ENCODE measurements around the gene TGFBR3L.
A peak's percentile ranks its signal among the peaks of the same experiment; 100 is the strongest.
"Not testable (repeated sequence)": the region's sequence is repeated elsewhere in the genome, so short reads cannot be mapped to it uniquely, and the experiment has no call there.

Gene TGFBR3L

GRCh38 chr19:7928334-7928706 lies 13.7 kb downstream of the TGFBR3L start:
- no peak for DNase-seq (ENCODE audit: low spot score)

GRCh38 chr19:7928741-7929701 lies 14.4 kb downstream of the TGFBR3L start:
- no peak for DNase-seq (ENCODE audit: low spot score)

- DNase-seq (ENCODE audit: low spot score) = not testable (repeated sequence)
Observed at GRCh38 chr19:7930030-7930429, 15.4 kb downstream of the TGFBR3L start.

GRCh38 chr19:7930765-7931164 lies 16.1 kb downstream of the TGFBR3L start:
- no peak for DNase-seq (ENCODE audit: low spot score)

- no peak for DNase-seq (ENCODE audit: low spot score)
Observed at GRCh38 chr19:7931221-7932061, 16.8 kb downstream of the TGFBR3L start.

GRCh38 chr19:7932276-7932929 lies 17.8 kb downstream of the TGFBR3L start:
- DNase-seq (ENCODE audit: low spot score) = no peak

GRCh38 chr19:7932930-7933300 lies 18.3 kb downstream of the TGFBR3L start:
- DNase-seq (ENCODE audit: low spot score) = no peak

GRCh38 chr19:7933411-7933810 lies 18.8 kb downstream of the TGFBR3L start:
- DNase-seq (ENCODE audit: low spot score) = no peak

GRCh38 chr19:7933828-7934725 lies 19.4 kb downstream of the TGFBR3L start:
- DNase-seq (ENCODE audit: low spot score) = no peak

- DNase-seq (ENCODE audit: low spot score) = no peak
Observed at GRCh38 chr19:7934766-7935165, 20.1 kb downstream of the TGFBR3L start.

GRCh38 chr19:7940841-7941240 lies 26.2 kb downstream of the TGFBR3L start:
- DNase-seq (ENCODE audit: low spot score) = no peak

- DNase-seq (ENCODE audit: low spot score) = no peak
Observed at GRCh38 chr19:7941895-7942596, 27.4 kb downstream of the TGFBR3L start.

GRCh38 chr19:7942981-7943443 lies 28.4 kb downstream of the TGFBR3L start:
- DNase-seq (ENCODE audit: low spot score) = no peak

GRCh38 chr19:7943444-7944176 lies 29.0 kb downstream of the TGFBR3L start, which contains the start of gene TIMM44:
Gene TIMM44 (minus strand): TSS chr19:7943666. CDS start chr19:7943651, 15 bp downstream.
- peak; percentile 100 for DNase-seq (ENCODE audit: low spot score)

- peak; percentile 88 for DNase-seq (ENCODE audit: low spot score)
Observed at GRCh38 chr19:7944177-7944761, 29.6 kb downstream of the TGFBR3L start.

- peak; percentile 35 for DNase-seq (ENCODE audit: low spot score)
Observed at GRCh38 chr19:7947939-7948338, 33.3 kb downstream of the TGFBR3L start.

- no peak for DNase-seq (ENCODE audit: low spot score)
Observed at GRCh38 chr19:7953060-7953459, 38.4 kb downstream of the TGFBR3L start.

- no peak for DNase-seq (ENCODE audit: low spot score)
Observed at GRCh38 chr19:7953576-7953975, 38.9 kb downstream of the TGFBR3L start.

GRCh38 chr19:7955696-7956095 lies 41.1 kb downstream of the TGFBR3L start:
- DNase-seq (ENCODE audit: low spot score) = no peak
